Heart left ventricle (tissue), 16 donors: ENCODE data around the gene CATSPERZ. TPM values are rescaled to one million over a fixed set of nuclear protein-coding genes. Genes with fewer than 3 reads are reported as not detected.

Experiments used
- ATAC-seq, 4 donors: fragments of 200-7000 bp; cut with Tn5 transposase; one replicate each; pipeline ENCODE4 v1.9.1; 2020 to 2022; ENCODE audit warnings: moderate library complexity in 4 of 4, mild to moderate bottlenecking in 3 of 4, moderate number of reproducible peaks in 1 of 4
- DNase-seq, 5 donors: peaks; one replicate each; pipeline ENCODE4 v3.0.0-alpha.2; 2020
- H3K27ac ChIP-seq, 12 donors: fragments of 200-600 bp; sonication (generic) in 4 of 12; one replicate each; pipeline versions ENCODE4 v1.5.0 to v1.8.0; 2016 to 2022; ENCODE audit warnings: mild to moderate bottlenecking in 2 of 12
- H3K27me3 ChIP-seq, 9 donors: fragments of 200-600 bp; sonication (generic) in 2 of 9; one replicate each; pipeline versions ENCODE4 v1.5.1 to v1.8.0; 2016 to 2022; ENCODE audit warnings: mild to moderate bottlenecking in 3 of 9
- H3K36me3 ChIP-seq, 9 donors: fragments of 200-600 bp; sonication (generic) in 2 of 9; one replicate each; pipeline versions ENCODE4 v1.5.0 to v1.8.0; 2018 to 2022; ENCODE audit warnings: mild to moderate bottlenecking in 2 of 9
- H3K4me1 ChIP-seq, 12 donors: fragments of 200-600 bp; sonication (generic) in 4 of 12; one replicate each; pipeline versions ENCODE4 v1.5.0 to v1.8.0; 2016 to 2022; ENCODE audit warnings: mild to moderate bottlenecking in 3 of 12
- H3K4me3 ChIP-seq, 12 donors: fragments of 200-600 bp; sonication (generic) in 4 of 12; one replicate each; pipeline versions ENCODE4 v1.5.0 to v1.8.0; 2017 to 2022; ENCODE audit warnings: mild to moderate bottlenecking in 9 of 12, moderate library complexity in 4 of 12
- H3K9me3 ChIP-seq, 12 donors: fragments of 200-600 bp; sonication (generic) in 4 of 12; one replicate each; pipeline versions ENCODE4 v1.5.0 to v1.8.0; 2016 to 2022; ENCODE audit warnings: mild to moderate bottlenecking in 1 of 12
- CTCF ChIP-seq, 12 donors: fragments of 200-600 bp; sonication (generic) in 4 of 12; IDR thresholded peaks; one replicate each; pipeline versions ENCODE4 v1.5.0 to v1.8.0; 2018 to 2022; ENCODE audit warnings: antibody characterized with exemption in 12 of 12, mild to moderate bottlenecking in 5 of 12
- POLR2A ChIP-seq, 2 donors: fragments of 450-650 bp; IDR thresholded peaks; one replicate each; pipeline ENCODE4 v1.6.1; 2017; ENCODE audit warnings: antibody characterized with exemption in 2 of 2, mild to moderate bottlenecking in 2 of 2, moderate library complexity in 2 of 2
- WGBS, 4 donors: extraction: QIAGEN DNeasy Blood & Tissue Kit in 2 of 4; methylation state at CpG; one replicate each; pipeline versions ENCODE4 v1.1.5 to v1.1.7; 2013 to 2018; 5-methylcytosine and 5-hydroxymethylcytosine counted together
- intact Hi-C, 10 donors: fragments of 100-400 bp; cut with DNase I; formaldehyde crosslinking; loops; one replicate each; pipeline versions ENCODE4 v1.11.1 to v1.14.2; 2022
- polyA plus RNA-seq, 2 donors: library from polyadenylated mRNA; stranded (reverse); fragments of 200-250 nt; gene quantifications; one replicate each; pipeline ENCODE4 v1.2.3, GENCODE V29; 2013
- total RNA-seq, 9 donors: library from RNA; depleted of rRNA in 2 of 9; stranded (reverse); fragments of >200 nt in 2 of 9; fragmentation: NEBNext Ultra II Directional in 3 of 9; extraction: Animal tissue kit (Norgen Biotek cat#: 25700) in 3 of 9; gene quantifications; one replicate each; pipeline versions ENCODE4 v1.1.0 to v1.2.4, GENCODE V29; 2016 to 2023
- donor health status: ischemic (EF 13 %, LVEDD 7.1; RV severe dilation, severe dysfunction).
- donor health status: healthy with polysubstance abuse.
- donor health status: DM: no; HTN: yes; CAD: no.
- donor health status: DM: no; HTN: no; CAD: no.
- donor health status: ischemic (EF 25% LVEDD 6.9; RV normal size, moderate dysfunction).
- donor health status: ischemic (EF 25% LVEDD 5.7; RV mildly dilated, moderate dysfunction).
- donor health status: healthy.
- donor health status: DM: yes; HTN: yes; CAD: no.
- donor health status: ischemic (EF 35%, LVEDD 5.7; RV mildly dilated, moderate dysfunction).
- donor health status: nonischemic (EF 11% LVEDD 7.7; RV severe dilation, severe dysfunction).
- donor health status: DM: yes; HTN: yes; CAD: no.
- donor health status: PGD.
- donor health status: ischemic (EF 29% LVEDD 5.4; RV normal size, mild dysfunction).
- donor health status: nonischemic (EF 23%, LVEDD 6.1; RV moderate dilation, normal function).

CATSPERZ gene
- total and polyA plus RNA-seq, 11 donors, result not detected

DNA sequence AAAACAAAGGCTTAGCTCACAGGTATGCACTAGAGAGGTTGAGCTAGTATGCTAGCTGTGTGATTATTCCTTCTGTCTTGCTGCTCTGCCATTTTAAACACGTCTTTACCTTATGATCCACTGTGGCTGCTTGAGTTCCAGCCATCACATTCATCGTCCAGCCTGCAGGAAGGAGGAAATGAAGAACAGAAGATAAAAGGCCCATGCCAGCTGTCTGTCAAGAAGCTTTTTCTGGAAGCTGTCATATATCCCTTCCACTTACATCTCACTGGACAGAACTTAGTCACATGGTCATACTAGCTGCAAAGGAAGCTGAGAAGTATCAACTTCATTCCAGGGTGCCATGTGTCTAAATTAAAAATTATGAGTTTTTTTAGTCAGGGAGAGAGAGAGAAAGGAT, 27.2 kb downstream of the CATSPERZ start:
- H3K4me3 ChIP-seq, result no peak overlapping the region
- H3K27me3 ChIP-seq, result no peaks in the 10 kb centered on the region
- ATAC-seq (no peak), DNase-seq (no peak)
- H3K36me3 ChIP-seq, result peaks cover 0 to 6% (median 0%) of the 10 kb centered on the region in 9 donors
- no peak overlapping the region for H3K27ac ChIP-seq
- peaks cover 0 to 5% (median 0%) of the 10 kb centered on the region in 12 donors for H3K9me3 ChIP-seq
- no peak for TF ChIP-seq POLR2A (IDR thresholded peaks at IDR 0.05)
- H3K4me1 ChIP-seq, result peaks cover 0 to 26% (median 16%) of the 10 kb centered on the region in 12 donors
- intact Hi-C loops, result no loop called here
- WGBS, 4 donors, result 85 to 91% (median 88%) methylated on average over 2 of the region's 2 CpGs

- 79 to 84% (median 82%) methylated on average over 3 of the region's 3 CpGs for WGBS, 4 donors
- Histone ChIP-seq H3K4me1 (peaks cover 0 to 26% (median 16%) of the 10 kb centered on the region in 12 donors), H3K4me3 (no peak overlapping the region), H3K27ac (no peak overlapping the region), H3K36me3 (no peaks in the 10 kb centered on the region), H3K27me3 (no peaks in the 10 kb centered on the region), H3K9me3 (peaks cover 0 to 5% (median 0%) of the 10 kb centered on the region in 12 donors)
- intact Hi-C loops, result no loop called here
- DNase-seq (no peak), ATAC-seq (no peak)
- TF ChIP-seq POLR2A (IDR thresholded peaks at IDR 0.05), result no peak
- no peak for TF ChIP-seq CTCF (IDR thresholded peaks at IDR 0.05)
These were observed 27.8 kb downstream of the CATSPERZ start for GRCh38 chr11:64327993-64328392.

DNA sequence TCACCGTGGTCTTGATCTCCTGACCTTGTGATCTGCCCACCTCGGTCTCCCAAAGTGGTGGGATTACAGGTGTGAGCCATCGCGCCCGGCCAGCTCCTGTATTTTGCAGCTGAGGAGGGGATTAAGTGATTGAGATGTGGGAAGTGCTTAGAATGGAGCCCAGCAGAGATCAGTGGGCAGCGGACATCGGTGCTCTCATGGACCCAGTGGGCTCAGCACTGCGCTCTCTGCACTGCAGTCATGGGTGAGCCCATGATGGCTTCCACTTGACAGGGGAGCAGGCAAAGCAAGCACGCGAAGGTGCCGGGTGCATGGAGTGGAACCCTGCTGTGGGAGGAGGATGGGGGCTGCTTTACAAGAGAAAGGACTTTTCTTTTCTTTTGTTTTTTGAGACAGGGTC, 30.7 kb downstream of the CATSPERZ start:
- intact Hi-C loops, result no loop called here
- Histone ChIP-seq H3K27me3 (no peaks in the 10 kb centered on the region), H3K27ac (no peak overlapping the region), H3K9me3 (peaks cover 0 to 5% (median 0%) of the 10 kb centered on the region in 12 donors), H3K4me1 (peaks cover 0 to 33% (median 16%) of the 10 kb centered on the region in 12 donors), H3K36me3 (no peaks in the 10 kb centered on the region), H3K4me3 (no peak overlapping the region)
- TF ChIP-seq CTCF (IDR thresholded peaks at IDR 0.05) (no peak), POLR2A (IDR thresholded peaks at IDR 0.05) (no peak)
- 77 to 84% (median 79%) methylated on average over 11 of the region's 11 CpGs for WGBS, 4 donors
- ATAC-seq (no peak), DNase-seq (no peak)

GRCh38 chr11:64331569-64332371, 31.6 kb downstream of the CATSPERZ start:
- peak; percentile 61 to 88 (median 83) for DNase-seq
- ATAC-seq, result peak in 3 of 4 donors; percentile 77 to 80 (median 78)
- Histone ChIP-seq H3K9me3 (peaks cover 0 to 5% (median 0%) of the 10 kb centered on the region in 12 donors), H3K27ac (peak overlapping the region in 2 of 12 donors; percentile 32 to 37), H3K4me3 (peak overlapping the region in 1 of 12 donors; percentile 12), H3K36me3 (no peaks in the 10 kb centered on the region), H3K27me3 (no peaks in the 10 kb centered on the region), H3K4me1 (peaks cover 0 to 33% (median 16%) of the 10 kb centered on the region in 12 donors)
- TF ChIP-seq CTCF (IDR thresholded peaks at IDR 0.05) (peak; percentile 16 to 55 (median 34)), POLR2A (IDR thresholded peaks at IDR 0.05) (no peak)
- WGBS, 4 donors, result 41 to 47% (median 44%) methylated on average over 15 to 20 of the region's 20 CpGs
- intact Hi-C loops, result no loop called here
